HEK293 (cell line): ENCODE measurements around the gene BTBD9.

Experiments
- CTCF ChIA-PET: fragments of 350-600 bp; formaldehyde crosslinking; extraction: SDS; loops from one replicate; lab custom pipeline; 2021; ENCODE audit warnings: antibody characterized with exemption; lab: Yijun Ruan, JAX
- POLR2A ChIA-PET: fragments of 300-600 bp; formaldehyde crosslinking; extraction: SDS; loops from one replicate; lab custom pipeline; 2020; ENCODE audit warnings: antibody characterized with exemption, inconsistent platforms; lab: Yijun Ruan, JAX
- H3K27ac ChIP-seq: fragments of 200-500 bp; sonication (Bioruptor generic); 2 replicates; pipeline ENCODE4 v1.5.1; 2014; ENCODE audit warnings: low read depth, low read length, control low read depth, inconsistent platforms; ENCODE audit errors: extremely low read depth
- H3K36me3 ChIP-seq, 2 experiments: fragments of 200-500 bp in 1 of 2; sonication (Bioruptor generic) in 1 of 2; 1 replicate in 1 of 2; 2 replicates in 1 of 2; pipeline ENCODE4 v1.5.1; 2014 to 2017; ENCODE audit warnings: inconsistent platforms in 2 of 2, low read length in 2 of 2; ENCODE audit not compliant: control insufficient read depth in 2 of 2, insufficient read depth in 1 of 2
- H3K4me1 ChIP-seq: fragments of 200-500 bp; sonication (Bioruptor generic); 2 replicates; pipeline ENCODE4 v1.5.1; 2014; ENCODE audit warnings: mild to moderate bottlenecking, low read length, inconsistent platforms; ENCODE audit not compliant: control insufficient read depth, insufficient read depth
- H3K4me3 ChIP-seq: 2 replicates; pipeline ENCODE4 v1.5.1; 2011; ENCODE audit warnings: low read depth, mild to moderate bottlenecking, control low read depth, low read length, moderate library complexity
- H3K9me3 ChIP-seq: fragments of 200-500 bp; sonication (Bioruptor generic); 2 replicates; pipeline ENCODE4 v1.5.1; 2014; ENCODE audit warnings: low read depth, low read length, inconsistent platforms; ENCODE audit not compliant: control insufficient read depth, insufficient read depth
- KLF10 ChIP-seq: fragments of 450-650 bp; IDR thresholded peaks from 2 replicates; pipeline ENCODE4 v1.5.1; 2018; ENCODE audit warnings: missing biosample characterization, mild to moderate bottlenecking, missing genetic modification characterization
- KLF8 ChIP-seq: fragments of 450-650 bp; formaldehyde crosslinking; IDR thresholded peaks from 2 replicates; pipeline ENCODE4 v1.5.1; 2016; ENCODE audit warnings: missing biosample characterization, missing genetic modification characterization
- MYNN ChIP-seq: fragments of 450-650 bp; formaldehyde crosslinking; IDR thresholded peaks from 2 replicates; pipeline ENCODE4 v1.5.1; 2016; ENCODE audit warnings: missing biosample characterization, missing genetic modification characterization, borderline replicate concordance
- PBX3 ChIP-seq: sonication (generic); formaldehyde crosslinking; IDR thresholded peaks from 2 replicates; pipeline ENCODE4 v1.8.1; 2022; ENCODE audit warnings: mild to moderate bottlenecking, moderate library complexity, missing genetic modification reagents
- PRDM1 ChIP-seq: fragments of 450-650 bp; formaldehyde crosslinking; IDR thresholded peaks from 2 replicates; pipeline ENCODE4; 2016; ENCODE audit warnings: missing biosample characterization, missing genetic modification characterization
- ZBTB7A ChIP-seq: fragments of 450-650 bp; formaldehyde crosslinking; IDR thresholded peaks from 2 replicates; pipeline ENCODE4 v1.5.1; 2016; ENCODE audit warnings: low read depth, missing biosample characterization, missing genetic modification characterization
- ZNF112 ChIP-seq: fragments of 450-650 bp; formaldehyde crosslinking; IDR thresholded peaks from 2 replicates; pipeline ENCODE4 v1.5.0; 2017; ENCODE audit warnings: missing biosample characterization, missing genetic modification characterization
- TF ChIP-seq, protein P1 (sequence below): fragments of 450-650 bp; formaldehyde crosslinking; IDR thresholded peaks from 2 replicates; pipeline ENCODE4 v1.5.1; 2017; ENCODE audit warnings: missing biosample characterization, missing genetic modification characterization
- TF ChIP-seq, protein P2 (sequence below): fragments of 450-650 bp; formaldehyde crosslinking; IDR thresholded peaks from 2 replicates; pipeline ENCODE4 v1.5.1; 2016; ENCODE audit warnings: missing biosample characterization, missing genetic modification characterization
- TF ChIP-seq, protein P3 (sequence below): fragments of 450-650 bp; formaldehyde crosslinking; IDR thresholded peaks from 2 replicates; pipeline ENCODE4 v1.5.1; 2016; ENCODE audit warnings: missing biosample characterization, missing genetic modification characterization
- TF ChIP-seq, protein P4 (sequence below): fragments of 450-650 bp; formaldehyde crosslinking; IDR thresholded peaks from 2 replicates; pipeline ENCODE4 v1.5.1; 2017; ENCODE audit warnings: missing biosample characterization, missing genetic modification characterization

The BTBD9 gene

GRCh38 chr6:38497546-38497945 is 142.2 kb downstream of the BTBD9 start:
- H3K4me1 ChIP-seq = peaks cover 10% of the 10 kb centered on the region
- ChIA-PET CTCF (interaction anchor here (0.7 to 4.0 kb wide), 5 partner anchors 13 to 341 kb away, joined by 3 to 14 read pairs (median 4); no protein-coding TSS in a partner anchor), POLR2A (no interaction called here)

GRCh38 chr6:38495922-38496635 is 143.7 kb downstream of the BTBD9 start:
- Histone ChIP-seq H3K27ac (no peak overlapping the region), H3K4me1 (no peaks in the 10 kb centered on the region), H3K4me3 (no peak overlapping the region), H3K36me3 (no peaks in the 10 kb centered on the region), H3K9me3 (no peaks in the 10 kb centered on the region)
- TF ChIP-seq, protein P1, sequence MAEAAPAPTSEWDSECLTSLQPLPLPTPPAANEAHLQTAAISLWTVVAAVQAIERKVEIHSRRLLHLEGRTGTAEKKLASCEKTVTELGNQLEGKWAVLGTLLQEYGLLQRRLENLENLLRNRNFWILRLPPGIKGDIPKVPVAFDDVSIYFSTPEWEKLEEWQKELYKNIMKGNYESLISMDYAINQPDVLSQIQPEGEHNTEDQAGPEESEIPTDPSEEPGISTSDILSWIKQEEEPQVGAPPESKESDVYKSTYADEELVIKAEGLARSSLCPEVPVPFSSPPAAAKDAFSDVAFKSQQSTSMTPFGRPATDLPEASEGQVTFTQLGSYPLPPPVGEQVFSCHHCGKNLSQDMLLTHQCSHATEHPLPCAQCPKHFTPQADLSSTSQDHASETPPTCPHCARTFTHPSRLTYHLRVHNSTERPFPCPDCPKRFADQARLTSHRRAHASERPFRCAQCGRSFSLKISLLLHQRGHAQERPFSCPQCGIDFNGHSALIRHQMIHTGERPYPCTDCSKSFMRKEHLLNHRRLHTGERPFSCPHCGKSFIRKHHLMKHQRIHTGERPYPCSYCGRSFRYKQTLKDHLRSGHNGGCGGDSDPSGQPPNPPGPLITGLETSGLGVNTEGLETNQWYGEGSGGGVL = no peak
- peak; percentile 28; the same call in 1 of the 2 replicates for TF ChIP-seq PRDM1 (tag by site-specific recombination)
- CTCF ChIA-PET = interaction anchor here (0.5 to 4.0 kb wide), 4 partner anchors 75 to 915 kb away, joined by 3 to 31 read pairs (median 8); no protein-coding TSS in a partner anchor
- POLR2A ChIA-PET = no interaction called here

More at GRCh38 chr6:38497546-38497945, 142.2 kb downstream of the BTBD9 start:
- Histone ChIP-seq H3K4me3 (no peak overlapping the region), H3K36me3 (no peaks in the 10 kb centered on the region), H3K27ac (no peak overlapping the region), H3K9me3 (no peaks in the 10 kb centered on the region)
- TF ChIP-seq KLF10 (tag by site-specific recombination) (no peak), KLF8 (no peak), ZNF112 (no peak), MYNN (tag by site-specific recombination) (no peak), ZBTB7A (tag by site-specific recombination) (no peak), PBX3 (CRISPR knock-in tag) (no peak)
- TF ChIP-seq, protein P2, sequence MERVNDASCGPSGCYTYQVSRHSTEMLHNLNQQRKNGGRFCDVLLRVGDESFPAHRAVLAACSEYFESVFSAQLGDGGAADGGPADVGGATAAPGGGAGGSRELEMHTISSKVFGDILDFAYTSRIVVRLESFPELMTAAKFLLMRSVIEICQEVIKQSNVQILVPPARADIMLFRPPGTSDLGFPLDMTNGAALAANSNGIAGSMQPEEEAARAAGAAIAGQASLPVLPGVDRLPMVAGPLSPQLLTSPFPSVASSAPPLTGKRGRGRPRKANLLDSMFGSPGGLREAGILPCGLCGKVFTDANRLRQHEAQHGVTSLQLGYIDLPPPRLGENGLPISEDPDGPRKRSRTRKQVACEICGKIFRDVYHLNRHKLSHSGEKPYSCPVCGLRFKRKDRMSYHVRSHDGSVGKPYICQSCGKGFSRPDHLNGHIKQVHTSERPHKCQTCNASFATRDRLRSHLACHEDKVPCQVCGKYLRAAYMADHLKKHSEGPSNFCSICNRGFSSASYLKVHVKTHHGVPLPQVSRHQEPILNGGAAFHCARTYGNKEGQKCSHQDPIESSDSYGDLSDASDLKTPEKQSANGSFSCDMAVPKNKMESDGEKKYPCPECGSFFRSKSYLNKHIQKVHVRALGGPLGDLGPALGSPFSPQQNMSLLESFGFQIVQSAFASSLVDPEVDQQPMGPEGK (tag by site-specific recombination) = no peak
- TF ChIP-seq, protein P3, sequence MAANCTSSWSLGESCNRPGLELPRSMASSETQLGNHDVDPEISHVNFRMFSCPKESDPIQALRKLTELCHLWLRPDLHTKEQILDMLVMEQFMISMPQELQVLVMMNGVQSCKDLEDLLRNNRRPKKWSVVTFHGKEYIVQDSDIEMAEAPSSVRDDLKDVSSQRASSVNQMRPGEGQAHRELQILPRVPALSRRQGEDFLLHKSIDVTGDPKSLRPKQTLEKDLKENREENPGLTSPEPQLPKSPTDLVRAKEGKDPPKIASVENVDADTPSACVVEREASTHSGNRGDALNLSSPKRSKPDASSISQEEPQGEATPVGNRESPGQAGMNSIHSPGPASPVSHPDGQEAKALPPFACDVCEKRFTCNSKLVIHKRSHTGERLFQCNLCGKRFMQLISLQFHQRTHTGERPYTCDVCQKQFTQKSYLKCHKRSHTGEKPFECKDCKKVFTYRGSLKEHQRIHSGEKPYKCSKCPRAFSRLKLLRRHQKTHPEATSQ (tag by site-specific recombination) = no peak
- TF ChIP-seq, protein P4, sequence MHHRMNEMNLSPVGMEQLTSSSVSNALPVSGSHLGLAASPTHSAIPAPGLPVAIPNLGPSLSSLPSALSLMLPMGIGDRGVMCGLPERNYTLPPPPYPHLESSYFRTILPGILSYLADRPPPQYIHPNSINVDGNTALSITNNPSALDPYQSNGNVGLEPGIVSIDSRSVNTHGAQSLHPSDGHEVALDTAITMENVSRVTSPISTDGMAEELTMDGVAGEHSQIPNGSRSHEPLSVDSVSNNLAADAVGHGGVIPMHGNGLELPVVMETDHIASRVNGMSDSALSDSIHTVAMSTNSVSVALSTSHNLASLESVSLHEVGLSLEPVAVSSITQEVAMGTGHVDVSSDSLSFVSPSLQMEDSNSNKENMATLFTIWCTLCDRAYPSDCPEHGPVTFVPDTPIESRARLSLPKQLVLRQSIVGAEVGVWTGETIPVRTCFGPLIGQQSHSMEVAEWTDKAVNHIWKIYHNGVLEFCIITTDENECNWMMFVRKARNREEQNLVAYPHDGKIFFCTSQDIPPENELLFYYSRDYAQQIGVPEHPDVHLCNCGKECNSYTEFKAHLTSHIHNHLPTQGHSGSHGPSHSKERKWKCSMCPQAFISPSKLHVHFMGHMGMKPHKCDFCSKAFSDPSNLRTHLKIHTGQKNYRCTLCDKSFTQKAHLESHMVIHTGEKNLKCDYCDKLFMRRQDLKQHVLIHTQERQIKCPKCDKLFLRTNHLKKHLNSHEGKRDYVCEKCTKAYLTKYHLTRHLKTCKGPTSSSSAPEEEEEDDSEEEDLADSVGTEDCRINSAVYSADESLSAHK (tag by site-specific recombination) = no peak
